SH-SY5Y (cell line): ENCODE results near the gene DSG3.

Experiments
- GATA2 ChIP-seq: IDR thresholded peaks from 2 replicates; pipeline ENCODE4 v1.6.1; 2011; ENCODE audit warnings: mild to moderate bottlenecking, low read depth, low read length
- GATA3 ChIP-seq: IDR thresholded peaks from 2 replicates; pipeline ENCODE4 v1.6.1; 2011; ENCODE audit warnings: low read depth, mild to moderate bottlenecking, low read length, moderate library complexity

DNA sequence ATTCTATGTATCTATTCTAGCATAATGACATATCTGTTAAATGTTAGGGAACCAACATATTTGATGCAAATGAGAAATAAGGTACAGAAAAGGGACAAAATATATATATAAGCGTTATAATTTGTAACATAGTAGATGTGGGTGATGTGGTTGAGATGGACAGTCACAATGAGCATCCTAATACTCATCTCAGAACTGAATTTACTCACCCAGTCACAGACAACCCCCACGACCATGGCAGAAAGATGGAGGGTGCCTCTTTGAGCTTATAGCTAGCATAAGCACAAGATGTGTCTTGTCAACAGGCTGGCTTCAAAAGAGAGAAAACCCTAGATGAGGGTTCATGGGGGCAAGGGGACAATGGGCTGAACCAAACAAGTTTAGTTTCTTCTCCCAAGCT is 9.1 kb upstream of the DSG3 start:
- TF ChIP-seq GATA2: no peak
- no peak for TF ChIP-seq GATA3
